ENCODE data around the gene PARD3B. TPM values are rescaled to one million over a fixed set of nuclear protein-coding genes. Genes with fewer than 3 reads are reported as not detected.

PARD3B gene
- total RNA-seq, 1 donor, result 53.1 TPM

DNA sequence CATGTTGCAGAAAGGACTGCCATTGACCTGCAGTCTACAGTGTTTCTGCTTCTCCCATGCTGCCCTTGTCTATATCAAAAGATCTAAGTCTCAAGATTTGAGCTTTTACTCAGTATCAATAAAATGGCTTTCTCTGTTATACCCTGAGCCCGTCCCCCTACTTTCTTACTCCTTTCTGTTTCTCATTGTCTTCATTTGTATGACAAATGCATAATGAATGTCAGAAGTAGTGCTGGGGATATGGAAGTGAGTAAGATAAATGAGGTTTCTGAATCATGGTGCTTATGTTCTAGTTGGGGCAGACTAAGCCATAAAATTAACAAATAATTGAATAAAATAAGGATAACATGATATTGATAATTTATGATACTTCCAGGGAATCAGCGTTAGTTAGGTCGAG lies 128.6 kb downstream of the PARD3B start:
- H3K4me3 ChIP-seq (ENCODE audit: low read depth, low read length), result no peak overlapping the region
- no peak for DNase-seq (ENCODE audit: low read depth)
- TF ChIP-seq, protein P1, sequence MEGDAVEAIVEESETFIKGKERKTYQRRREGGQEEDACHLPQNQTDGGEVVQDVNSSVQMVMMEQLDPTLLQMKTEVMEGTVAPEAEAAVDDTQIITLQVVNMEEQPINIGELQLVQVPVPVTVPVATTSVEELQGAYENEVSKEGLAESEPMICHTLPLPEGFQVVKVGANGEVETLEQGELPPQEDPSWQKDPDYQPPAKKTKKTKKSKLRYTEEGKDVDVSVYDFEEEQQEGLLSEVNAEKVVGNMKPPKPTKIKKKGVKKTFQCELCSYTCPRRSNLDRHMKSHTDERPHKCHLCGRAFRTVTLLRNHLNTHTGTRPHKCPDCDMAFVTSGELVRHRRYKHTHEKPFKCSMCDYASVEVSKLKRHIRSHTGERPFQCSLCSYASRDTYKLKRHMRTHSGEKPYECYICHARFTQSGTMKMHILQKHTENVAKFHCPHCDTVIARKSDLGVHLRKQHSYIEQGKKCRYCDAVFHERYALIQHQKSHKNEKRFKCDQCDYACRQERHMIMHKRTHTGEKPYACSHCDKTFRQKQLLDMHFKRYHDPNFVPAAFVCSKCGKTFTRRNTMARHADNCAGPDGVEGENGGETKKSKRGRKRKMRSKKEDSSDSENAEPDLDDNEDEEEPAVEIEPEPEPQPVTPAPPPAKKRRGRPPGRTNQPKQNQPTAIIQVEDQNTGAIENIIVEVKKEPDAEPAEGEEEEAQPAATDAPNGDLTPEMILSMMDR (IDR thresholded peaks at IDR 0.05; ENCODE audit: insufficient read depth, low read depth, low read length), result no peak

DNA sequence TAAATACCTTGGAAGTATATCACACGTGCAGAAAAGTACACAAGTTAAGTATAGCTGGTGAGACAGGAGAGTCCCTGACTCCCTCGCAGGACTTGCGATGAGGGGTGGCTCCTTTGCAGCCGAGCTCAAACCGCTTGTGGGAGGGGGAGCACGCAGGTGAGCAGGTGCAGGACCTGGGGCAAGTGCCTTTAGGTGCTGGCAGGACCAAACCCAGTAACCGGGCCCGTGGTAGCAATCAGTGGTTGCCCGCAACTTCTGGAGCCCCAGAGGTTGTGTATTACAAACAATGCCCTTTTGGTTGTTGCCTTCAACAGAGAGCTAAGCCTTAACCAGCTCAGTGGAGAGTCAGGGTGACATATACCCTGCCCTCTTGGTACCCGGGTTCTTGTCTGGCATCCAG lies 132.8 kb downstream of the PARD3B start:
- TF ChIP-seq, protein P1 (IDR thresholded peaks at IDR 0.05; ENCODE audit: insufficient read depth, low read depth, low read length), result no peak
- no peak for DNase-seq (ENCODE audit: low read depth)
- H3K4me3 ChIP-seq (ENCODE audit: low read depth, low read length), result no peak overlapping the region

DNA sequence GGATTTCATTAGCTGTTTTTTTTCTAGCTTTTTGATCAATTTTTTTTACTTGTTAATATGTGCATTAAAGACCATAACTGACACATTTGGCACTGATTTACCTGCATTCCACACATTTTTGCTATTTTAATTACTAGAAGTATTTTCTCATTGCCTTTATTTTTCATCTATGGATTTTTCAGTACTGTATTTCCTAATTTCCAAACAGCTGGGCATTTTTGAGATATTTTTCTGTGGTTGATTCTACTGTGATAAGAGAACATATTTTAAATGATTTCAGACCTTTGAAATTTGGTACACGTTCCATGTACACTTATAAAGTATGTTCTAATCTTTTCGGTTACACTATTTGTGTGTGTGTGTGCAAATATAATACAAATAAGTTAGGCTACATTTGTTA lies 135.3 kb downstream of the PARD3B start:
- TF ChIP-seq, protein P1 (IDR thresholded peaks at IDR 0.05; ENCODE audit: insufficient read depth, low read depth, low read length), result no peak
- H3K4me3 ChIP-seq (ENCODE audit: low read depth, low read length), result no peak overlapping the region
- peak; percentile 31 for DNase-seq (ENCODE audit: low read depth)

DNA sequence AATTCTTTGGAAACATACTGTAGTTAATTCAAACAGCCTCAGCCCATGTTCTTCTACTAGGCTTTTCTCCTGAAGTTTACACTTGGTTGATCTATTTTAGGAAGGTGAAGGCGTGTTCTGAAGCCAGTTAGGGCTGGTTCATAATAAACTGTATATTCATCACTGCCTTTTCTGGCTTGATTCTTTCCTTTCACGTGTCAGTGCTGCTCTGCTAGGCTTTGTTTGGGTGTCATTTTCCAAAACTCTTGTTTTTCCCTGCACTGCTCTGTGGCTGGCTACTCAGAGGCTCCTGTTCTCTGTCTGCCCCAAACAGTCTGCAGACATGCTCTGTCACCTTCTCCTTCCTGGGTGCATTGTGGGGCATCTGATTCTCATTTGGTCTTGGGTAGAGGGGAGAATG lies 136.1 kb downstream of the PARD3B start:
- TF ChIP-seq, protein P1 (IDR thresholded peaks at IDR 0.05; ENCODE audit: insufficient read depth, low read depth, low read length), result no peak
- DNase-seq (ENCODE audit: low read depth), result peak; percentile 49
- no peak overlapping the region for H3K4me3 ChIP-seq (ENCODE audit: low read depth, low read length)

DNA sequence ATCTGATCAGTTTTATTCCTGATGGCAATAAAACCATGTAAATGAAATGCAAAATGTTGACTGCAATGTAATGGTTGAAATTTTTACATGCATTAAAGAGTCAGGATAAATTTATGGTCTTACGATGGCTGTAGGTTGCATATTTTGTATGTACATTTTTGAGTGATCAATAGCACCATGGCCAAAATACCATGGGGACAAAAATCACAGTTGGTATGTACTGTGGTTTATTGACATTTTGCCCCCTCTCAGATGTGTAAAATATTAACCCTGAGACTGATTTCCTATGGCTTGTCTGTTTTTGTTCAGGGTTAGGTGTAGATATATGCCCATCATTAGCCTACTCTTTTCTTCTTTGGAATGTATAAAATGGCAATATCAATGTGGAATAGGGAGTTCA lies 138.1 kb downstream of the PARD3B start:
- TF ChIP-seq, protein P1 (IDR thresholded peaks at IDR 0.05; ENCODE audit: insufficient read depth, low read depth, low read length), result no peak
- no peak for DNase-seq (ENCODE audit: low read depth)
- no peak overlapping the region for H3K4me3 ChIP-seq (ENCODE audit: low read depth, low read length)

DNA sequence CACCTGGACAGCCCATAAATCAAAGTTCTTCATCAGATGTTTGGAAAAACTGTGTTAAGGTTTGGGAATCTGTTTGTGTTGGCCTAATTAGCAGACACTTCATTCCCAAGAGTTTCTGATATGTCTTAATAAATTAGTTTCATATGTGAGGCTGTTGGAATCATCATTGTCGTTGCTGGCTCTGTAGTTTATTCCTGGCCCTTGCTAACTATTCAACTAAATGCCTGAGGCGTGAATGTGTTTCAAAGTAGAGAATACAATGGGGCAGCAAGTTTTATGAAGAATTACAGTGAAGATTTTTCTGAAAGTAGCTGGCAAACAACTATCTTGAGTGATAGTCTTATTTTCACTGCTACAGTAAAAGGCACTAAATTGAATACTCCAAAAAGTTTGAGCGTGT lies 141.1 kb downstream of the PARD3B start:
- H3K4me3 ChIP-seq (ENCODE audit: low read depth, low read length), result no peak overlapping the region
- TF ChIP-seq, protein P1 (IDR thresholded peaks at IDR 0.05; ENCODE audit: insufficient read depth, low read depth, low read length), result no peak
- DNase-seq (ENCODE audit: low read depth), result no peak

DNA sequence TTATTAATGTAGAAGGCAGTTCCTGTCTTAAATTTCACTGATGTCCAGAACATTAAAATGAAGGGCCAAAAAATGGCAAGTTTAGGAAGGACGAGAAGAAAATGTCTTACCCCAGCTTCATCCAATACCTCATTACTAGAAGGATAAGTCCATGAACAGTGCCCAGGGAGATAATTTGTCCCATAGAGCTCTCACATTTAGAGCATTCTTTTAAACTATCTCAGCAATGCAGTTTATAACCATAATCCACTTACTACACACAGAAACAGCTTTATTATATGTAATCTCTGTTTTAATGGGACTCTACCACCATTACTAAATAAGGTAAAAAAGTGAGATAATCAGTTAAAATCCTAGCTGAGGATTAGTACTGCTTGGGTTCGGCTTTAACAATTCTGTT lies 142.5 kb downstream of the PARD3B start:
- TF ChIP-seq, protein P1 (IDR thresholded peaks at IDR 0.05; ENCODE audit: insufficient read depth, low read depth, low read length), result no peak
- DNase-seq (ENCODE audit: low read depth), result peak; percentile 47
- no peak overlapping the region for H3K4me3 ChIP-seq (ENCODE audit: low read depth, low read length)
